ENCODE results near the gene FIGNL2. TPM values are rescaled to one million over a fixed set of nuclear protein-coding genes. Genes with fewer than 3 reads are reported as not detected.

FIGNL2 gene
- total RNA-seq, 4 donors from 2014 or later: 1.1 to 2.1 (median 1.3) TPM

GRCh38 chr12:51874000-51874399, 25.5 kb upstream of the FIGNL2 start:
- Histone ChIP-seq H3K9me3 (no peaks in the 10 kb centered on the region), H3K4me3 (no peak overlapping the region), H3K27ac (no peak overlapping the region), H3K4me1 (peaks cover 0 to 20% (median 4%) of the 10 kb centered on the region in 4 donors), H3K36me3 (no peaks in the 10 kb centered on the region), H3K27me3 (peaks cover 0 to 4% of the 10 kb centered on the region in 2 donors)
- no peak for DNase-seq (ENCODE audit: low spot score in 2 of 2)
- WGBS, 2 donors: 45 to 54% methylated on average over 8 of the region's 8 CpGs
- TF ChIP-seq CTCF (IDR thresholded peaks at IDR 0.05) (no peak), POLR2A (IDR thresholded peaks at IDR 0.05) (no peak), EP300 (IDR thresholded peaks at IDR 0.05) (no peak)

- WGBS, 2 donors: 77 to 81% methylated on average over 8 of the region's 8 CpGs
- Histone ChIP-seq H3K4me3 (no peak overlapping the region), H3K4me1 (peaks cover 0 to 26% (median 5%) of the 10 kb centered on the region in 4 donors), H3K27me3 (peaks cover 0 to 9% of the 10 kb centered on the region in 2 donors), H3K9me3 (no peaks in the 10 kb centered on the region), H3K36me3 (no peaks in the 10 kb centered on the region), H3K27ac (no peak overlapping the region)
- TF ChIP-seq CTCF (IDR thresholded peaks at IDR 0.05) (no peak), POLR2A (IDR thresholded peaks at IDR 0.05) (no peak), EP300 (IDR thresholded peaks at IDR 0.05) (no peak)
- DNase-seq (ENCODE audit: low spot score in 2 of 2): no peak
These were observed 24.9 kb upstream of the FIGNL2 start for GRCh38 chr12:51873251-51873994.

- no peak overlapping the region for H3K27ac ChIP-seq
- no peak for DNase-seq (ENCODE audit: low spot score in 2 of 2)
- H3K27me3 ChIP-seq: peaks cover 0 to 9% of the 10 kb centered on the region in 2 donors
- H3K9me3 ChIP-seq: no peaks in the 10 kb centered on the region
- no peak overlapping the region for H3K4me3 ChIP-seq
- no peaks in the 10 kb centered on the region for H3K36me3 ChIP-seq
- WGBS, 2 donors: 88 to 93% methylated on average over 3 of the region's 3 CpGs
- peaks cover 0 to 26% (median 5%) of the 10 kb centered on the region in 4 donors for H3K4me1 ChIP-seq
- TF ChIP-seq EP300 (IDR thresholded peaks at IDR 0.05) (no peak), POLR2A (IDR thresholded peaks at IDR 0.05) (no peak), CTCF (IDR thresholded peaks at IDR 0.05) (no peak)
These were observed 24.1 kb upstream of the FIGNL2 start for GRCh38 chr12:51872689-51872981.

GRCh38 chr12:51871918-51872688, 23.6 kb upstream of the FIGNL2 start:
- WGBS, 2 donors: 70 to 79% methylated on average over 17 of the region's 17 CpGs
- Histone ChIP-seq H3K9me3 (no peaks in the 10 kb centered on the region), H3K27ac (no peak overlapping the region), H3K4me1 (peaks cover 0 to 26% (median 5%) of the 10 kb centered on the region in 4 donors), H3K4me3 (no peak overlapping the region), H3K36me3 (no peaks in the 10 kb centered on the region), H3K27me3 (peaks cover 0 to 9% of the 10 kb centered on the region in 2 donors)
- DNase-seq (ENCODE audit: low spot score in 2 of 2): no peak
- TF ChIP-seq POLR2A (IDR thresholded peaks at IDR 0.05) (no peak), EP300 (IDR thresholded peaks at IDR 0.05) (no peak), CTCF (IDR thresholded peaks at IDR 0.05) (no peak)

DNA sequence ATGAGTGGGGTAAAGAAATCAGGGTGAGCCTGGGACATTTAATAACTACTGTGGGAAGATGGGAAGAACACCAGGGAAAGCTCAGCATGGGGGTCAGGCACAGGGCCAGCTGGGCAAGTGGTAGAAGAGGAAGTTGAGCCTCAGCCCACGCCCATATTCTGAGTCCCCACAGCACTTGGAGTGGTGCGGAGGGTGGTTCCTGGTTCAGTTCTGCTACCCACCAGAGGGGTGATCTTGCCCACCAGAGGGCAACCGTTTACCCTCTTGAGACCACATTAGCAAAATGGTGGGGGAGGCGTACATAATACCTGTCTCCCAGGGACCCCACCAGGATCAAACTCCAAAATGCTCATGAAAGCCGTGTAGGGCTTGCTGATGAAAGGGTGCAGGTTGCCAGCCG, 22.6 kb upstream of the FIGNL2 start:
- WGBS, 2 donors: 76 to 87% methylated on average over 6 of the region's 6 CpGs
- TF ChIP-seq EP300 (IDR thresholded peaks at IDR 0.05) (no peak), POLR2A (IDR thresholded peaks at IDR 0.05) (no peak), CTCF (IDR thresholded peaks at IDR 0.05) (no peak)

More for the DNA sequence above, 22.6 kb upstream of the FIGNL2 start:
- H3K4me1 ChIP-seq: peaks cover 0 to 26% (median 5%) of the 10 kb centered on the region in 4 donors
- no peak overlapping the region for H3K27ac ChIP-seq
- peak in 1 of 2 donors; percentile 44 for DNase-seq (ENCODE audit: low spot score in 2 of 2)
- no peak overlapping the region for H3K4me3 ChIP-seq
- H3K9me3 ChIP-seq: no peaks in the 10 kb centered on the region
- peaks cover 0 to 9% of the 10 kb centered on the region in 2 donors for H3K27me3 ChIP-seq
- no peaks in the 10 kb centered on the region for H3K36me3 ChIP-seq

Data from tibial nerve (tissue), 4 donors.